Suprapubic skin (tissue), 4 donors: ENCODE results near the gene CLDN1. TPM values are rescaled to one million over a fixed set of nuclear protein-coding genes. Genes with fewer than 3 reads are reported as not detected.
A peak's percentile ranks its signal among the peaks of the same experiment; 100 is the strongest.
"Not testable (repeated sequence)": the region's sequence is repeated elsewhere in the genome, so short reads cannot be mapped to it uniquely, and the experiment has no call there.

Source experiments
- DNase-seq, 2 donors: peaks; one replicate each; pipeline ENCODE4 v3.0.0-alpha.2; 2019; ENCODE audit warnings: low spot score in 2 of 2
- H3K27ac ChIP-seq: fragments of 200-600 bp; sonication (generic); one replicate; pipeline ENCODE4 v1.5.1; 2019
- H3K27me3 ChIP-seq: fragments of 200-600 bp; sonication (generic); one replicate; pipeline ENCODE4 v1.5.1; 2019
- H3K36me3 ChIP-seq: fragments of 200-600 bp; sonication (generic); one replicate; pipeline ENCODE4 v1.5.1; 2019
- H3K4me1 ChIP-seq: fragments of 200-600 bp; sonication (generic); one replicate; pipeline ENCODE4 v1.5.1; 2019
- H3K4me3 ChIP-seq: fragments of 200-600 bp; sonication (generic); one replicate; pipeline ENCODE4 v1.5.1; 2019; ENCODE audit warnings: mild to moderate bottlenecking
- H3K9me3 ChIP-seq: fragments of 200-600 bp; sonication (generic); one replicate; pipeline ENCODE4 v1.5.1; 2019
- EP300 ChIP-seq: sonication (generic); formaldehyde crosslinking; IDR thresholded peaks from one replicate; pipeline ENCODE4 v1.6.1; 2017; ENCODE audit warnings: antibody characterized with exemption
- POLR2A ChIP-seq, 2 donors: fragments of 450-650 bp; IDR thresholded peaks; one replicate each; pipeline ENCODE4 v1.6.1; 2017; ENCODE audit warnings: antibody characterized with exemption in 2 of 2, mild to moderate bottlenecking in 2 of 2, moderate library complexity in 2 of 2
- POLR2AphosphoS5 ChIP-seq, 3 donors: sonication (generic); formaldehyde crosslinking; IDR thresholded peaks; one replicate each; pipeline ENCODE4 v1.6.1; 2017; ENCODE audit warnings: antibody characterized with exemption in 3 of 3
- WGBS: methylation state at CpG from one replicate; pipeline ENCODE4 v1.1.5; 2018; 5-methylcytosine and 5-hydroxymethylcytosine counted together
- total RNA-seq, 4 donors: library from RNA; depleted of rRNA; stranded (reverse); fragments of >200 nt; gene quantifications; one replicate each; pipeline ENCODE4 v1.1.0, GENCODE V29; 2016
- TF ChIP-seq, protein P1 (sequence below), 2 donors: fragments of 200-600 bp in 1 of 2; fragments of 450-650 bp in 1 of 2; sonication (generic) in 1 of 2; IDR thresholded peaks; one replicate each; pipeline ENCODE4 v1.5.1; 2016 to 2019; ENCODE audit warnings: antibody characterized with exemption in 2 of 2, mild to moderate bottlenecking in 1 of 2, moderate library complexity in 1 of 2

CLDN1 gene
- total RNA-seq, 4 donors from 2014 or later = 524 to 822 (median 675) TPM

DNA sequence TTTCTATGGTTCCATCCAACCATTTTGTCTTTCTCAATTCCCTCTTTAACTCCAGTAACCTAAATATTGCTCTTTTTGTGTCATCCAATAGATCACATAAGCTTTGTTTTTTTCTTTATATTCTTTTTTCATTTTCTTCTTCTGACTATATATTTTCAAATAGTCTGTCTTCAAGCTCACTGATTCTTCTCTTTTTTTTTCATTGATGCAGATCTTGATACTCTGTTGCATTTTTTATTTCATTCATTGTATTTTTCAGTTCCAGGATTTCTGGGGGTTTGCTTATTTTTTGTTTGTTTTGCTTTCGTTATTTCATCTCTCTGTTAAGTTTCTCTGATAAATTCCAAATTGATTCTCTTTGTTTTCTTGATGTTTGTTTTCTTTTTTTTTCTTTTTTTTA is 36.2 kb downstream of the CLDN1 start:
- Histone ChIP-seq H3K27ac (no peak overlapping the region), H3K27me3 (no peaks in the 10 kb centered on the region), H3K9me3 (no peaks in the 10 kb centered on the region), H3K36me3 (no peaks in the 10 kb centered on the region), H3K4me3 (no peak overlapping the region), H3K4me1 (peaks cover 4% of the 10 kb centered on the region)
- WGBS = 95% methylated on average over 1 of the region's 1 CpG
- DNase-seq = no peak
- TF ChIP-seq, protein P1, sequence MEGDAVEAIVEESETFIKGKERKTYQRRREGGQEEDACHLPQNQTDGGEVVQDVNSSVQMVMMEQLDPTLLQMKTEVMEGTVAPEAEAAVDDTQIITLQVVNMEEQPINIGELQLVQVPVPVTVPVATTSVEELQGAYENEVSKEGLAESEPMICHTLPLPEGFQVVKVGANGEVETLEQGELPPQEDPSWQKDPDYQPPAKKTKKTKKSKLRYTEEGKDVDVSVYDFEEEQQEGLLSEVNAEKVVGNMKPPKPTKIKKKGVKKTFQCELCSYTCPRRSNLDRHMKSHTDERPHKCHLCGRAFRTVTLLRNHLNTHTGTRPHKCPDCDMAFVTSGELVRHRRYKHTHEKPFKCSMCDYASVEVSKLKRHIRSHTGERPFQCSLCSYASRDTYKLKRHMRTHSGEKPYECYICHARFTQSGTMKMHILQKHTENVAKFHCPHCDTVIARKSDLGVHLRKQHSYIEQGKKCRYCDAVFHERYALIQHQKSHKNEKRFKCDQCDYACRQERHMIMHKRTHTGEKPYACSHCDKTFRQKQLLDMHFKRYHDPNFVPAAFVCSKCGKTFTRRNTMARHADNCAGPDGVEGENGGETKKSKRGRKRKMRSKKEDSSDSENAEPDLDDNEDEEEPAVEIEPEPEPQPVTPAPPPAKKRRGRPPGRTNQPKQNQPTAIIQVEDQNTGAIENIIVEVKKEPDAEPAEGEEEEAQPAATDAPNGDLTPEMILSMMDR (IDR thresholded peaks at IDR 0.05) = no peak
- no peak for TF ChIP-seq POLR2AphosphoS5 (IDR thresholded peaks at IDR 0.05)
- no peak for TF ChIP-seq POLR2A (IDR thresholded peaks at IDR 0.05)
- no peak for TF ChIP-seq EP300

DNA sequence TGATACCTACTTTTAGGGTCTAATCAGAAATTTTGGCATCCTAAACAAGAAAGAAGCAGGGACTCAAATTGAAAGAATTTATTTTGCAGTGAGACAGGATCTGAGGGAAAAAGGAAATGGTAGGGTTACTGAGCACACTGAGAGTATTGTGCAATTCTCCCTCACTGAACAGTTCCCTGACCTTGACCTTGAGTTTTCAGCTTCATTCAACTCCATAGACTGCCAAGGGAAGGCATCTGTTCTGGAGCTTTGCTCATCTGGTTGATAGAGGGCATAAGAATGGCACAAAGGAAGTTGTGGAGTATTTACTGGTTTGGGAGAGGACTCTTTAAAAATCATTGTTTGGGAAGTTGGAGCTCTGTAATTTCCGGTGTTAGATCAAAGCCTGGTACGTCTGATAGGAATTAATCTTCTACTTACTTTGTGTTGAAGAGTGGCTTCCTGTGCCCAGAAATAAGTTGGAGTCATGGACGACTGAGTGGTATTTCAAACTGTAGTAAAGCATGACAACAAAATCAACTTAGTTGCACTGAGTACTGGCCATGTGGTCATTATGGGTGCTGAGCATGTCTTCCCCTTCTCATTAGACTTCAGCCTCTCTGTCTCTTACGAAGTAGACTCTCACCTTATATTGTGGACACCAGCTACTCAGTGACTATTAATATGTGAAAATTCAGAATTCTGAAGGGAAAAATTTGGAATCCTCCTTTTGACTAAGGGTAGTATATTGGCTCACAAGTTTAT is 40.8 kb downstream of the CLDN1 start:
- 56% methylated on average over 4 of the region's 4 CpGs for WGBS
- no peak for TF ChIP-seq EP300
- TF ChIP-seq POLR2AphosphoS5 (IDR thresholded peaks at IDR 0.05) = no peak
- TF ChIP-seq, protein P1 (IDR thresholded peaks at IDR 0.05) = no peak
- no peak for TF ChIP-seq POLR2A (IDR thresholded peaks at IDR 0.05)
- no peak overlapping the region for H3K27ac ChIP-seq
- no peaks in the 10 kb centered on the region for H3K9me3 ChIP-seq
- no peak for DNase-seq
- H3K36me3 ChIP-seq = no peaks in the 10 kb centered on the region
- peaks cover 15% of the 10 kb centered on the region for H3K4me1 ChIP-seq
- H3K4me3 ChIP-seq = no peak overlapping the region
- H3K27me3 ChIP-seq = no peaks in the 10 kb centered on the region

DNA sequence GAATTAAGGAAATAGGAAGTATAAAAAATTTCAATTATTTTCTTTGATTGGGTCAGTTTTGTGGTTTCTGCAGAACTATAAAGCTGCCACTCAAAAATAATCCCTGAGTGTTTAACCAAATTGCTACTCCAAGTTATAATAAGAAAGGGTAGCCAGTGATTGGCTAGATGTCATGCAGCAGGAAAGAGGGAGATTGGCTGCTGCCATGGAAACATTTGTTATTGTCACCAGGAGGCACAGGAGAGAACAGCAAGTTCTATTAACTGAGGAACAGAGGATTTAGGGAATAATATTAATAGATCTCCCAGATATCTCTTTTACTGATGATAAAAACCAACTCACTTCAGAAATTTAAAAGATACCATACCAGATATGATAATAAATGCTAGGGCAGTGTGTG is 42.6 kb downstream of the CLDN1 start:
- Histone ChIP-seq H3K4me3 (no peak overlapping the region), H3K4me1 (peaks cover 15% of the 10 kb centered on the region), H3K27ac (no peak overlapping the region), H3K36me3 (no peaks in the 10 kb centered on the region), H3K9me3 (no peaks in the 10 kb centered on the region), H3K27me3 (no peaks in the 10 kb centered on the region)
- DNase-seq = no peak
- no peak for TF ChIP-seq POLR2AphosphoS5 (IDR thresholded peaks at IDR 0.05)
- TF ChIP-seq, protein P1 (IDR thresholded peaks at IDR 0.05) = no peak
- TF ChIP-seq EP300 = no peak
- TF ChIP-seq POLR2A (IDR thresholded peaks at IDR 0.05) = no peak

DNA sequence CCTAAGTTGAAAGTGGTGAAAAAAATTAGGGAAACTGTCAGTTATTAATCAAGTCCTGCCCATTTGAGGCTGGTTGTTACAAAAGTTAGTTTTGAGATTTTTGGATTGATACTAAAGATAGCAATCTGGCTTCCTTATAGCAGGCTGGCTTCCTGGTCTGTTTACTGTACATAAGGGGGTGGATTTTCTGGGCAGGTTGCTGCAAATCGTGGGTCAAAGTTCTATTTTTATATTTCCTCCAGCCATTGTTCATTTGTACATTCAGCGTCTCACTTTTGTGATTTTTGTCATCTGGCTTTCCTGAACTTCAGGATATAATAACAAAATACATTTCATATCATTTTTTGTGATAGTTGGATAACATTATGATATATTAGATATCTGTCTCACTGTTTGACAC is 49.5 kb downstream of the CLDN1 start:
- Histone ChIP-seq H3K4me1 (peaks cover 10% of the 10 kb centered on the region), H3K36me3 (no peaks in the 10 kb centered on the region), H3K9me3 (no peaks in the 10 kb centered on the region), H3K27me3 (no peaks in the 10 kb centered on the region), H3K27ac (no peak overlapping the region), H3K4me3 (no peak overlapping the region)
- WGBS = 47% methylated on average over 2 of the region's 2 CpGs
- no peak for TF ChIP-seq POLR2AphosphoS5 (IDR thresholded peaks at IDR 0.05)
- no peak for TF ChIP-seq POLR2A (IDR thresholded peaks at IDR 0.05)
- no peak for DNase-seq

DNA sequence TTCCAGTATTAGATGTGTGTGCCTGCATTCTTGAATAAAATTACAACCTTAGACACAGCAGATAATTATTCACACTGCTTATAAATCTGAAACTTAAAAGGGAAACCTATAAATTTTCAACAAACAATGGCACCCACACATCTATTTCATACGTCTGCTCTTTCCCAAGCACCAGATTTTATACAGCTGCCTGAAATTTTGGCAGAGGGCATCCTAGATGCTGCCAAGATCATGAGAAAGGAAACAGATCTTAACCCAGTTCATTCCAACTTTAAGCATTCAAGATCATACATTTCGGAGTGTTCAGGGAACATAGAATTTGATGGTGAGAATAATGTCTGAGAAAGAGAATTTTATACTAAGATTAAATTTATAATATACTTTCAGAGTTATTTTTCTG is 53.1 kb downstream of the CLDN1 start:
- TF ChIP-seq, protein P1 (IDR thresholded peaks at IDR 0.05) = no peak
- TF ChIP-seq POLR2A (IDR thresholded peaks at IDR 0.05) (no peak), POLR2AphosphoS5 (IDR thresholded peaks at IDR 0.05) (no peak), EP300 (no peak)
- Histone ChIP-seq H3K4me1 (peaks cover 10% of the 10 kb centered on the region), H3K4me3 (no peak overlapping the region), H3K36me3 (no peaks in the 10 kb centered on the region), H3K9me3 (no peaks in the 10 kb centered on the region), H3K27ac (peak overlapping the region; percentile 46), H3K27me3 (no peaks in the 10 kb centered on the region)
- DNase-seq = no peak
- 18% methylated on average over 2 of the region's 2 CpGs for WGBS

DNA sequence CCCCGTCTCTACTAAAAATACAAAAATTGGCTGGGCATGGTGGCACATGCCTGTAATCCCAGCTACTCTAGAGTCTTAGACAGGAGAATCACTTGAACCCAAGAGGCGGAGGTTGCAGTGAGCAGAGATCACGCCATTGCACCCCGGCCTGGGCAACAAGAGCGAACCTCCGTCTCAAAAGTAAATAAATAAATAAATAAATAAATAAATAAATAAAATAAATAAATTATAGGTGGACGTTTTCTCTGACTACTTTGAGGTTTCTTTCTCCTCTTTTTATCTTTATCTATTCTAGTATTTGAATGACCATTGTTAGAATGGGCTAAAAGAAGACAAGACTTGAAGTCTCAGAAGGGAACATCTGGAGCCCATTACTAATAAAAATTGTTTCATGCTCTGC is 54.8 kb downstream of the CLDN1 start:
- H3K36me3 ChIP-seq, H3K9me3 ChIP-seq, H3K27me3 ChIP-seq, H3K4me3 ChIP-seq, H3K27ac ChIP-seq, DNase-seq, H3K4me1 ChIP-seq: not testable (repeated sequence)
- 89% methylated on average over 7 of the region's 7 CpGs for WGBS
